Fibroblast of mammary gland (primary cell): ENCODE measurements around the gene ANKRD49.
"Not testable (repeated sequence)": the region's sequence is repeated elsewhere in the genome, so short reads cannot be mapped to it uniquely, and the experiment has no call there.

Experiments
- DNase-seq: peaks from one replicate; pipeline ENCODE4 v3.0.0-alpha.2; 2010; ENCODE audit warnings: low read depth
- H3K4me3 ChIP-seq: 2 replicates; pipeline ENCODE4 v1.5.1; 2011; ENCODE audit warnings: low read depth, mild to moderate bottlenecking, low read length, moderate library complexity; ENCODE audit not compliant: control insufficient read depth
- TF ChIP-seq, protein P1 (sequence below): conservative IDR thresholded peaks from 2 replicates; pipeline ENCODE4 v1.5.1; 2011; ENCODE audit warnings: low read depth, low read length, inconsistent platforms; ENCODE audit not compliant: control insufficient read depth, insufficient read depth

ANKRD49 gene

DNA sequence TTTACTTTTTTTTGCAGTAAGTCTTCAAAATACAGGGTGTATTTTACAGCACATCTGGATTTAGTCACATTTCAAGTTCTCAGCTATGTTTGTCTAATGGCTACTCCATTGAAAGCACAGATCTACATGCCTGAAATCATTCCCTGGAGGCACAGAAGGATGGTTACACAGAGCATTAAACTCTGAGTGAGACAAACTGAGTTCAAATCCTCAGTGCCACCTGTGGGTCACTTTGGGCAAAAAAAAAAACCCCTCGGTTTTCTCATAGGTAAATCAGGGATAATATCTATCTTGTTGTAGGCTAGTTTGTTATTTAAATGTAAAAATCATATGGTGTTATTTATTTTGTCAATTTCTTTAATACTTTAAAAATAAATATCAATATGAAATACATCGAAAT is 7.7 kb downstream of the ANKRD49 start:
- DNase-seq: no peak
- no peak overlapping the region for H3K4me3 ChIP-seq
- TF ChIP-seq, protein P1, sequence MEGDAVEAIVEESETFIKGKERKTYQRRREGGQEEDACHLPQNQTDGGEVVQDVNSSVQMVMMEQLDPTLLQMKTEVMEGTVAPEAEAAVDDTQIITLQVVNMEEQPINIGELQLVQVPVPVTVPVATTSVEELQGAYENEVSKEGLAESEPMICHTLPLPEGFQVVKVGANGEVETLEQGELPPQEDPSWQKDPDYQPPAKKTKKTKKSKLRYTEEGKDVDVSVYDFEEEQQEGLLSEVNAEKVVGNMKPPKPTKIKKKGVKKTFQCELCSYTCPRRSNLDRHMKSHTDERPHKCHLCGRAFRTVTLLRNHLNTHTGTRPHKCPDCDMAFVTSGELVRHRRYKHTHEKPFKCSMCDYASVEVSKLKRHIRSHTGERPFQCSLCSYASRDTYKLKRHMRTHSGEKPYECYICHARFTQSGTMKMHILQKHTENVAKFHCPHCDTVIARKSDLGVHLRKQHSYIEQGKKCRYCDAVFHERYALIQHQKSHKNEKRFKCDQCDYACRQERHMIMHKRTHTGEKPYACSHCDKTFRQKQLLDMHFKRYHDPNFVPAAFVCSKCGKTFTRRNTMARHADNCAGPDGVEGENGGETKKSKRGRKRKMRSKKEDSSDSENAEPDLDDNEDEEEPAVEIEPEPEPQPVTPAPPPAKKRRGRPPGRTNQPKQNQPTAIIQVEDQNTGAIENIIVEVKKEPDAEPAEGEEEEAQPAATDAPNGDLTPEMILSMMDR: no peak

DNA sequence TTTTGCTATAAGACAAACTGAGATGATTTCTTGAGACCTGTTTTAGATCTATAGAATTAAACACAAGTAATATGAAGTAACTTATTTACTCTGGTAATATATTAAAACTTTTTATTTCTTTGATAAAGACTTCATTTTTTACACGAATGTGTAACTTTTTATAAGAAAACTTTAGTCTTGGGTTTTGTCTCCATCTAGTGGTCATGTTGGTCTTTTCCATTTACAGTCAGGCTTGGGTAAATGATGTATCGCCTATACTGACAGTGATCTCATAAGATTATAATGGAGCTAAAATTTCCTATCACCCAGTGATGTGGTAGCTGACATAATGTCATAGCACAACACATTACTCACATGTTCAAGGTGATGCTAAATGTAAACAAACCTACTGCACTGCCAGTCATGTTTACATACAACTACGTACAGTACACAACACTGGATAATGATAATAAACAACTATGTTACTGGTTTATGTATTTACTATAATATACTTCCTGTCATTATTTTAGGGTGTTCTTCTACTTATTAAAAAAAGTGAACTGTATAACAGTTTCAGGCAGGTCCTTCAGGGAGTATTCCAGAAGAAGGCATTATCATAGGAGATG is 11.0 kb downstream of the ANKRD49 start:
- peak; percentile 70 for DNase-seq
- H3K4me3 ChIP-seq: no peak overlapping the region
- TF ChIP-seq, protein P1: peak; percentile 64

DNA sequence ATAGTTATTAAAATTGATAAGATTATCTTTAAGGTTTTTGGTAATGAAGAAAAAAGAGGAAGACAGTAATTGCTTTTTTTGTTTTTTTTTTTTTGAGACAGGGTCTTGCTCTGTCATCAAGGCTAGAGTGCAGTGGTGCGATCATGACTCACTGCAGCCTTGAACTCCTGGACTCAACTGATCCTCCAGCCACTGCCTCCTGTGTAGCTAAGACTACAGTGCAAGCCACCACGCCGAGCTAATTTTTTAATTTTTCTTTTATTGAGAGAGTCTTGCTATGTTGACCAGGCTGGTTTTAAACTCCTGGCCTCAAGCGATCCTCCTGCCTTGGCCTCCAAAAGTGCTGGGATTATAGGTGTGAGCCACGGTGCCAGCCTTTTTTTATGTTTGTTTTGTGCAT is 12.7 kb downstream of the ANKRD49 start:
- not testable (repeated sequence) for DNase-seq, H3K4me3 ChIP-seq

DNA sequence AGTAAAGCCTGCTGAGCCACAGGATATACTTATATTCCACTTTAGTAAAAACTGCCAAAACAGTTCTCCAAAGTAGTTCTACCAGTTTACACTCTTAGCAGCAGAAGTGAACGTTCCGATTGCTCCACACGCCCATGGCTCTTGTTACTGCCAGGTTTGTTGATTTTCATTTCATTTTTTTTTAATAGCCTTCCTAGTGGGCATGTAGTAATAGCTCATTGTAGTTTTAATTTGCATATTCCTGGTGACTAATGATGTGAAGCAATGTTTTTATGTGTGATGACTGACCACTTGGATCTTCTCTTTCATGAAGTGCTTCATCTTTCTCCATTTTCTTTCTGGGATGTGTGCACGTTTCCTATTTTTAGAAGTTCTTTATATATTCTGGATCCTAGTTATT is 13.7 kb downstream of the ANKRD49 start:
- DNase-seq: peak; percentile 35
- TF ChIP-seq, protein P1: no peak
- no peak overlapping the region for H3K4me3 ChIP-seq

DNA sequence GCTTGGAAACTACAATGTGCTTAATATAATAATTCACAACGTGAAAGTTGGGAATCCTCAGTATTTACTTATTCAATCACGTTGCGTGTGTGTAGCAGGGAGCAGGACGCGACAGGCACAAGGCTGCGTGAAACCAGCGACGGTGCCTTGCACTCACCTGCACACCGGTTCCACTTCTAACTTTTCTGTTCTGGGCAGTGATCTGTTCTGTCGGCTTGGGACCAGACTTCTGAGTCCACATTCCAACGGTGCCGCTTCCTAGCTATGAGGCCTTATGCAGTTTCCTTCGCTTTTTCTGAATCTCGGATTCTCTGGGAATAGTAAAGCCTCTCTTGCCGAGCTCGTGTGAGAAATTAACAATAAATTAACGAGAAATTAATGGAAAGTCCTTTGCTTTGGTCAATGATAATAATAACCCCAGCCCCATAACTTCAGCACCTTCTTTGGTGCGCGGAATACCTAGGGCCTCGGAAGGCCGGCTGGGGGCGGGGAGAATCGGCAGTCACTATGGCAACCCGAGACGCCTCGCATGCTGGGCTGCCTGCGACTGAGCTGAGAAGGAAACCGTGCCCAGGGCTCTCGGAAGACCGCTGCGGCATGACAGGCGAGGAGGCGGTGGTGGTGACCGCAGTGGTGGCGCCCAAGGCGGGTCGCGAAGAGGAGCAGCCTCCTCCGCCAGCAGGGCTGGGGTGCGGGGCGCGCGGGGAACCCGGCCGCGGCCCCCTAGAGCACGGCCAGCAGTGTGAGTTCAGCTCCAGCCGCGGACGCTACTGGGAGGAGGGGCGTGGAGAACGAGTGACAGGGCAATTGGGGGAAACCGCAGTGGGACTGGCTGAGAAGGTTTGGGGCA is 18.4 kb downstream of the ANKRD49 start, which contains the start of gene C11orf97:
Gene C11orf97 (plus strand): TSS at position 530 of the 850 bp plus-strand sequence. CDS start 68 bp downstream, at position 598.
- DNase-seq: peak; percentile 26
- H3K4me3 ChIP-seq: peak within 1 kb of the TSS; percentile 45

DNA sequence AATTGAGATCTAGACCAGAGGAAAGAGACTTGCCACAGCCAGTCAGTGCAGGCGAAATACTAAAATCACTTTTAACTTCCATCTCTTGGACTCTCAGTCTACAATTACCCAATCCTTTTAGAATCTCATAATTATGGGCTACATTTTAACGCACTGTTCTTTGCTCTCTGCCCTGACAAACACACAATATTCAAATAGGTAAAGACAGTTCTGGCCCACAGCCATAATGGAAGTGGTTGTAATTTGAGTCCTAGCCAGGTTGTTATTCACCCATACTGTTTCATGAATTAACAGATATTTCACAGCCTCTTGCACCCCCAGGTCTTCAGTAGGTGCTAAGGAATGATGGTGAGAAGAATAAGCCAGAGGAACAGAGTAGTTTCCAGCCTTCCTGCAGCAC is 19.3 kb downstream of the ANKRD49 start:
- DNase-seq: no peak
- TF ChIP-seq, protein P1: no peak
- H3K4me3 ChIP-seq: no peak overlapping the region

More for the DNA sequence above, 18.4 kb downstream of the ANKRD49 start, which contains the start of gene C11orf97:
- TF ChIP-seq, protein P1: no peak

DNA sequence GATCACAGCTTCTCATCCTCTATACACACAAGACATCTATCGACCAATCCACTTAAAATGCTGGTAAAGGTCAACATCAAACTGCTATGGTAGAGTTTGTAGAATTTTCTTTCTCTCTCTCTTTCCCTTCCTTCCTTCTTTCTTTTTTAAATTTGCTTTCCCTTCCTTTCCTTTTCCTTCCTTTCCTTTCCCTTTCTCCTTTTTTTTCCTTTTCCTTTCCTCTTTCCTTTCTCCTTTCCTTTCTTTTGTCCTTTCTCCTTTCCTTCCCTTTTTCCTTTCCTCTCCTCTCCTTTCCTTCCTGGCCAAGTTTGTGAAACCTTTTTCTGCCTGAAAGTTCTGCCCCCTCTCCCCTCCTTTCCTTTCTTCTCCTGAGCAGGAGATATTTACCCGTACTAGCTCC is 21.6 kb downstream of the ANKRD49 start:
- no peak for DNase-seq
- TF ChIP-seq, protein P1: no peak
- no peak overlapping the region for H3K4me3 ChIP-seq
